ENCODE results near the gene EPHB2.
A peak's percentile ranks its signal among the peaks of the same experiment; 100 is the strongest.

Gene EPHB2

DNA sequence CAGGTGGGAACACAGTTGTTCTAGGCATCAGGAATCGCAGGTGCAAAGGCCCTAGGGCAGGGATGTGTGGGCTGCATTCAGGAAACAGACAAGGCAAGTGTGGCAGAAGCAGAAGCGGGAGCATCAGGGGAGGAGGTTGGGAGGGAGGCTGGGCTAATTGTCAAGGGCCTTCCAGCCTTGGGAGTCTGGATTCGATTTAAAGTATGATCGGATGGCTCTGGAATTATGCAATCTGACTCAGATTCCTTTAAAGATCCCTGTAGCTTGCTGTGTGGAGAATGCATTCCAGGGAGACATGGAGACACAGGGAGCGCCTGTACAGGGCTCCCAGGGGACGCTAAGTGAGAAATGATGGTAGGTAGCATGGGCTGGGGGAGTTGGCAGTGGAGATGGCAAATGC lies 175.6 kb downstream of the EPHB2 start:
- TF ChIP-seq ZBTB7A (IDR thresholded peaks at IDR 0.05; ENCODE audit: low read depth), result no peak
- TF ChIP-seq, protein P1, sequence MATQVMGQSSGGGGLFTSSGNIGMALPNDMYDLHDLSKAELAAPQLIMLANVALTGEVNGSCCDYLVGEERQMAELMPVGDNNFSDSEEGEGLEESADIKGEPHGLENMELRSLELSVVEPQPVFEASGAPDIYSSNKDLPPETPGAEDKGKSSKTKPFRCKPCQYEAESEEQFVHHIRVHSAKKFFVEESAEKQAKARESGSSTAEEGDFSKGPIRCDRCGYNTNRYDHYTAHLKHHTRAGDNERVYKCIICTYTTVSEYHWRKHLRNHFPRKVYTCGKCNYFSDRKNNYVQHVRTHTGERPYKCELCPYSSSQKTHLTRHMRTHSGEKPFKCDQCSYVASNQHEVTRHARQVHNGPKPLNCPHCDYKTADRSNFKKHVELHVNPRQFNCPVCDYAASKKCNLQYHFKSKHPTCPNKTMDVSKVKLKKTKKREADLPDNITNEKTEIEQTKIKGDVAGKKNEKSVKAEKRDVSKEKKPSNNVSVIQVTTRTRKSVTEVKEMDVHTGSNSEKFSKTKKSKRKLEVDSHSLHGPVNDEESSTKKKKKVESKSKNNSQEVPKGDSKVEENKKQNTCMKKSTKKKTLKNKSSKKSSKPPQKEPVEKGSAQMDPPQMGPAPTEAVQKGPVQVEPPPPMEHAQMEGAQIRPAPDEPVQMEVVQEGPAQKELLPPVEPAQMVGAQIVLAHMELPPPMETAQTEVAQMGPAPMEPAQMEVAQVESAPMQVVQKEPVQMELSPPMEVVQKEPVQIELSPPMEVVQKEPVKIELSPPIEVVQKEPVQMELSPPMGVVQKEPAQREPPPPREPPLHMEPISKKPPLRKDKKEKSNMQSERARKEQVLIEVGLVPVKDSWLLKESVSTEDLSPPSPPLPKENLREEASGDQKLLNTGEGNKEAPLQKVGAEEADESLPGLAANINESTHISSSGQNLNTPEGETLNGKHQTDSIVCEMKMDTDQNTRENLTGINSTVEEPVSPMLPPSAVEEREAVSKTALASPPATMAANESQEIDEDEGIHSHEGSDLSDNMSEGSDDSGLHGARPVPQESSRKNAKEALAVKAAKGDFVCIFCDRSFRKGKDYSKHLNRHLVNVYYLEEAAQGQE (IDR thresholded peaks at IDR 0.05; ENCODE audit: low read depth), result no peak
- no peak for TF ChIP-seq USF1 (IDR thresholded peaks at IDR 0.05)
- TF ChIP-seq TAF1 (IDR thresholded peaks at IDR 0.05; ENCODE audit: low read depth), result no peak
- no peak for TF ChIP-seq TCF12 (IDR thresholded peaks at IDR 0.05; ENCODE audit: low read depth)
- no peak for TF ChIP-seq CEBPB (IDR thresholded peaks at IDR 0.05)
- no peak for TF ChIP-seq FOXM1 (IDR thresholded peaks at IDR 0.05; ENCODE audit: borderline replicate concordance, low read depth)
- TF ChIP-seq YY1 (IDR thresholded peaks at IDR 0.05; ENCODE audit: low read depth), result no peak

DNA sequence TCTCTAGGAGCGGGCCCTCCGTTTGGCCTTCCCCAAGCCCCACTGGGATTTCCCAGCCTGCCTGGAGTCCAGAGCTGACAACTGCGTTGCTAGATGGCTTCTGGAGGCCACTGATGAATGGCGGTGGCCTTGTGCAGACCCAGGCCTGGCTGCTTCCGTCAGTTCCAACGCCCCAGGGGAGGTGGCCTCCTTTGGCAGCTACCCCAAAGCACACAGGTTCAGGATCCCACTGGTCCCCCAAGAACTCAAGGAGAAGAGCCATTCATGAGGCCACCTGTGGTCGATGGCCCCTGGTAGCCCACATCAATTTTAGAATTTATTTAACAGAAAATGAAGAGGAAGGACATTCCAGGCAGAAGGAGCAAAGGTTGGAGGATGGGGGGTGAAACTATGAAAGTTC lies 176.9 kb downstream of the EPHB2 start:
- no peak for TF ChIP-seq EGR1 (IDR thresholded peaks at IDR 0.05)

DNA sequence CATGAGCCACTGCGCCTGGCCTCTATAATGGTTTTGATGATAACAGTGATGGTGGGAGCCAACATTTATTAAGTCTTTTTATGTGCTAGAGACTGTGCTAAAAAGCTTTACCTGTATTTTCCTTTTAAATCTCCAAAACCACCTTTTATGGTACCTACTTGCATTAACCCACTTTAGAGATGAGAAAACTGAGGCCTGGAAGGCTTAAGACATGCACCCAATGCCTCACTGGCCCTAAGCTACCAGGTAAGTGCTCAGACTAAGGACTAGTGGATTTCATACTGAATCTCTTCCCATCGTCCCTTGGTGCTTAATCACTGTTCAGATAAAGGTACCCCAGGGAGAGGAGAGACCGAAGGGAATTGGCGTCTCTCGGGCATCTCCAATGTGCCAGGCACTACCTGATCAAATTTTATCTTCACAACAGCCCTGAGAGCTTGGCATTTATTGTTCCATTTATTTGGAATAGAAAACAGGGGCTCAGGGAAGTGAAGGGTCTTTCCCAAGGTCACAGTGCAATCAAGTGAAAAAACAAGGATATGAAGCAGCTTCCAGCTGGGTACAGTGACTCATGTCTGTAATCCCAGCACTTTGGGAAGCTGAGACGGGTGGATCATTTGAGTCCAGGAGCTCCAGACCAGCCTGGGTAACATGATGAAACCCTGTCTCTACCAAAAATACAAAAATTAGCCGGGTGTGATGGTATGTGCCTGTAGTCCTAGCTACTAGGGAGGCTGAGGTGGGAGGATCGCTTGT lies 177.9 kb downstream of the EPHB2 start:
- TF ChIP-seq ZBTB7A (IDR thresholded peaks at IDR 0.05; ENCODE audit: low read depth) (no peak), MAX (IDR thresholded peaks at IDR 0.05) (no peak), FOXM1 (IDR thresholded peaks at IDR 0.05; ENCODE audit: borderline replicate concordance, low read depth) (no peak), CEBPB (IDR thresholded peaks at IDR 0.05) (no peak)

DNA sequence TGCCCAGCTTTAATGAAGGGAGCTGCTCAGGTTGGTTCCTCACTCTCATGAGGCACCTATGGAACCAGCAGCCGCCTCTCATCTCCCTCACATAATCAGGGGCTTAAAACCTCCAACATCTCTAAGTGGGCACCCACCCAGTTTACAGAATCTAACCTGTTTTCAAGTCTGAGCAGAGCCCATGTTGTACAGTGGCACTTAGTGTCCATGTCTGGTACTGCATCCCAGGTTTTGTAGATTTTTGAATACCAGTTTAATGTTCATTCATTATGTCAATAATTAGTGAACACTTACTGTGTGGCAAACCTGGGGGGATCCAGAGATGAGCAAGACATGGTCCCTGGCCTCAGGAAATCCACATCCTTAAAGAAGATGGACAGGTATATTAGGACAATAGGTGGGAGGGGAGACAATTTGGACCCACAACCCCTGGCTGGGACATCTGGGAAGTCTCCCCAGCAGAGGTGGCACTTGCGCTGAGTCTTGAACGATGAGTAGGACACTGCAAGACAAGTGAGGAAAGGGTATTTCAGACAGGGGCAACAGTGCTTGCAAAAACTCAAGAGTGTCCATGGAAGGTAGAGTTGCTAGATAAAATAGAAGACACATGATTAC lies 178.7 kb downstream of the EPHB2 start:
- TF ChIP-seq NFIC (IDR thresholded peaks at IDR 0.05) (no peak), CEBPB (IDR thresholded peaks at IDR 0.05) (no peak), RAD21 (IDR thresholded peaks at IDR 0.05; ENCODE audit: low read depth) (peak; percentile 89), EP300 (IDR thresholded peaks at IDR 0.05; ENCODE audit: borderline replicate concordance) (no peak), ZBTB7A (IDR thresholded peaks at IDR 0.05; ENCODE audit: low read depth) (no peak), USF1 (IDR thresholded peaks at IDR 0.05) (no peak)

GRCh38 chr1:22892789-22893188 lies 182.2 kb downstream of the EPHB2 start:
- TF ChIP-seq EGR1 (IDR thresholded peaks at IDR 0.05), result no peak

DNA sequence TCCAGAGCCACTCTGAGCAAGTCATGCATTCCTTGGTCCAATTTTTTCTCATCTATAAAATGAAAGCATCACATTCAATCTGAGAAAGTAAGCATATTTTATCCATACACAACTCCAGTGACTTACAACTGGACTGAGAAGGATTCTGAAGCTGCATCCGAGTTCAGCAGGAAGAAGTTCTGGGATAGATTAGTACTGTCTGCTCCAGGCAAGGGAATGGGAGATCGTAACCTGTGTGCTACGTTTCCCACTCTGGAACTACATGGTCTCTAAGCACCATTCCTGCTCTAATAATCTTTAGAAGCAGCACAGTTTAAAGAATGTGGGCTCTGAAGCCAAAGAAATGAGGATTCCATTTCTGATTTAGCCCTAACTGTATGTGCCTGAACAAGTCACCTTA lies 182.7 kb downstream of the EPHB2 start:
- TF ChIP-seq MAX (IDR thresholded peaks at IDR 0.05) (no peak), TCF12 (IDR thresholded peaks at IDR 0.05; ENCODE audit: low read depth) (no peak), TEAD4 (IDR thresholded peaks at IDR 0.05) (no peak), RAD21 (IDR thresholded peaks at IDR 0.05; ENCODE audit: low read depth) (no peak), EP300 (IDR thresholded peaks at IDR 0.05; ENCODE audit: borderline replicate concordance) (no peak), CEBPB (IDR thresholded peaks at IDR 0.05) (no peak), TAF1 (IDR thresholded peaks at IDR 0.05; ENCODE audit: low read depth) (no peak), NFIC (IDR thresholded peaks at IDR 0.05) (no peak), EGR1 (IDR thresholded peaks at IDR 0.05) (no peak), ZBTB7A (IDR thresholded peaks at IDR 0.05; ENCODE audit: low read depth) (no peak), USF1 (IDR thresholded peaks at IDR 0.05) (no peak), FOXM1 (IDR thresholded peaks at IDR 0.05; ENCODE audit: borderline replicate concordance, low read depth) (no peak)
- TF ChIP-seq, protein P1 (IDR thresholded peaks at IDR 0.05; ENCODE audit: low read depth), result no peak

Data from Ishikawa (cell line).